Measurements from ENCODE around the gene RANGRF. TPM values are rescaled to one million over a fixed set of nuclear protein-coding genes. Genes with fewer than 3 reads are reported as not detected.

RANGRF gene
- total and polyA plus RNA-seq, 9 of the 15 experiments (the other 6 are each of a cell fraction or from before 2014, with no cell fraction given) = 7.6 to 60.0 (median 16.0) TPM

- Histone ChIP-seq H3K36me3 (ENCODE audit: control insufficient read depth, insufficient read depth, low read length) (0 out of 3 replicates have a peak, but pooled peaks cover 2% of the 10 kb centered on the region), H3K27me3 (ENCODE audit: control insufficient read depth in 2 of 2, insufficient read depth in 2 of 2, low read length in 2 of 2) (no peaks in the 10 kb centered on the region), H3K9ac (ENCODE audit: insufficient read depth in 1 of 2, low read depth in 2 of 2, low read length in 2 of 2) (peak overlapping the region; percentile 69 to 90), H4K20me1 (replicated peaks; ENCODE audit: control insufficient read depth, insufficient read depth, low read length) (no peaks in the 10 kb centered on the region), H3K9me3 (replicated peaks; ENCODE audit: control insufficient read depth, insufficient read depth, low read depth, low read length) (no peaks in the 10 kb centered on the region; the same call in 1 of the 2 replicates), H2AFZ (ENCODE audit: low read depth, low read length) (0 out of 2 replicates have a peak overlapping the region, but pooled peaks have one; percentile 95), H3K9me1 (ENCODE audit: control insufficient read depth, insufficient read depth, low read length) (no peaks in the 10 kb centered on the region), H3K79me2 (ENCODE audit: control insufficient read depth, insufficient read depth, low read length) (no peaks in the 10 kb centered on the region), H3K4me2 (ENCODE audit: insufficient read depth, low read length) (peak overlapping the region; percentile 83), H3K4me3 (peak overlapping the region; percentile 58), H3K27ac (ENCODE audit: extremely low read depth, low read depth, low read length) (peak overlapping the region; percentile 89; the same call in 2 of the 3 replicates), H3K4me1 (replicated peaks in 1 of 2; ENCODE audit: control insufficient read depth in 2 of 2, insufficient read depth in 2 of 2, low read length in 2 of 2) (peaks cover 9 to 30% of the 10 kb centered on the region in 2 experiments; a peak in 4 of 5 replicates)
- in situ Hi-C loops (cut with MboI) = no loop called here
- ATAC-seq (no peak), DNase-seq (ENCODE audit: extremely low read depth in 1 of 4, low spot score in 3 of 4) (no peak), FAIRE-seq (no peak)
- ChIA-PET POLR2A (interaction anchor here (0.7 to 2.0 kb wide), 4 partner anchors 34 to 121 kb away, joined by 3 to 9 read pairs (median 3); no protein-coding TSS in a partner anchor), CTCF (ENCODE audit: low intra/inter-chr PET ratio) (no interaction called here)
- 81% methylated on average over 9 of the region's 9 CpGs for WGBS (ENCODE audit: insufficient coverage, low coverage, missing lambda C conversion rate)
- TF ChIP-seq, protein P1, sequence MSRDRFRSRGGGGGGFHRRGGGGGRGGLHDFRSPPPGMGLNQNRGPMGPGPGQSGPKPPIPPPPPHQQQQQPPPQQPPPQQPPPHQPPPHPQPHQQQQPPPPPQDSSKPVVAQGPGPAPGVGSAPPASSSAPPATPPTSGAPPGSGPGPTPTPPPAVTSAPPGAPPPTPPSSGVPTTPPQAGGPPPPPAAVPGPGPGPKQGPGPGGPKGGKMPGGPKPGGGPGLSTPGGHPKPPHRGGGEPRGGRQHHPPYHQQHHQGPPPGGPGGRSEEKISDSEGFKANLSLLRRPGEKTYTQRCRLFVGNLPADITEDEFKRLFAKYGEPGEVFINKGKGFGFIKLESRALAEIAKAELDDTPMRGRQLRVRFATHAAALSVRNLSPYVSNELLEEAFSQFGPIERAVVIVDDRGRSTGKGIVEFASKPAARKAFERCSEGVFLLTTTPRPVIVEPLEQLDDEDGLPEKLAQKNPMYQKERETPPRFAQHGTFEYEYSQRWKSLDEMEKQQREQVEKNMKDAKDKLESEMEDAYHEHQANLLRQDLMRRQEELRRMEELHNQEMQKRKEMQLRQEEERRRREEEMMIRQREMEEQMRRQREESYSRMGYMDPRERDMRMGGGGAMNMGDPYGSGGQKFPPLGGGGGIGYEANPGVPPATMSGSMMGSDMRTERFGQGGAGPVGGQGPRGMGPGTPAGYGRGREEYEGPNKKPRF (IDR thresholded peaks at IDR 0.05; ENCODE audit: low read depth, low read length) = no peak
- TF ChIP-seq MCM5 (IDR thresholded peaks at IDR 0.05; ENCODE audit: low read depth) (no peak), NELFE (IDR thresholded peaks at IDR 0.05; ENCODE audit: insufficient read depth, insufficient read length) (no peak), PCBP2 (IDR thresholded peaks at IDR 0.05; ENCODE audit: low read depth, low read length, poor library complexity, severe bottlenecking) (no peak), KDM1A (IDR thresholded peaks at IDR 0.05) (no peak), RB1 (IDR thresholded peaks at IDR 0.05; ENCODE audit: low read depth) (no peak), HES1 (IDR thresholded peaks at IDR 0.05; ENCODE audit: low read depth) (no peak), TAL1 (IDR thresholded peaks at IDR 0.05) (no peak), HMG20A (CRISPR knock-in tag; conservative IDR thresholded peaks at IDR 0.05) (no peak), ZBED1 (IDR thresholded peaks at IDR 0.05) (no peak), FOXA1 (IDR thresholded peaks at IDR 0.05; ENCODE audit: borderline replicate concordance) (no peak), PRPF4 (IDR thresholded peaks at IDR 0.05; ENCODE audit: insufficient read depth, low read depth, low read length, poor library complexity, severe bottlenecking) (no peak), THRAP3 (IDR thresholded peaks at IDR 0.05; ENCODE audit: borderline replicate concordance) (no peak)
- TF ChIP-seq, protein P2, sequence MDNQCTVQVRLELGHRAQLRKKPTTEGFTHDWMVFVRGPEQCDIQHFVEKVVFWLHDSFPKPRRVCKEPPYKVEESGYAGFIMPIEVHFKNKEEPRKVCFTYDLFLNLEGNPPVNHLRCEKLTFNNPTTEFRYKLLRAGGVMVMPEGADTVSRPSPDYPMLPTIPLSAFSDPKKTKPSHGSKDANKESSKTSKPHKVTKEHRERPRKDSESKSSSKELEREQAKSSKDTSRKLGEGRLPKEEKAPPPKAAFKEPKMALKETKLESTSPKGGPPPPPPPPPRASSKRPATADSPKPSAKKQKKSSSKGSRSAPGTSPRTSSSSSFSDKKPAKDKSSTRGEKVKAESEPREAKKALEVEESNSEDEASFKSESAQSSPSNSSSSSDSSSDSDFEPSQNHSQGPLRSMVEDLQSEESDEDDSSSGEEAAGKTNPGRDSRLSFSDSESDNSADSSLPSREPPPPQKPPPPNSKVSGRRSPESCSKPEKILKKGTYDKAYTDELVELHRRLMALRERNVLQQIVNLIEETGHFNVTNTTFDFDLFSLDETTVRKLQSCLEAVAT (IDR thresholded peaks at IDR 0.05) = no peak
- no TSS peak for BruUV-seq (replicated peaks)
- intact Hi-C loops (cut with micrococcal nuclease) = loop anchor here (2.0 kb wide), 1 partner anchor 46 kb away; the partner anchor contains the start of genes CTC1 and PFAS
These were observed 5.9 kb downstream of the RANGRF start for GRCh38 chr17:8294361-8294760.

All from K562 (cell line).